MM.1S (cell line): ENCODE measurements around the gene CLEC4M.
"Not testable (repeated sequence)": the region's sequence is repeated elsewhere in the genome, so short reads cannot be mapped to it uniquely, and the experiment has no call there.

Experiments
- DNase-seq: peaks from one replicate; pipeline ENCODE4 v3.0.0-alpha.2; 2015
- H2AFZ ChIP-seq: fragments of 300-600 bp; sonication (generic); 2 replicates; pipeline ENCODE4 v1.6.0; 2016; ENCODE audit warnings: antibody characterized with exemption, low read length
- H3F3A ChIP-seq: fragments of 300-600 bp; sonication (generic); 2 replicates; pipeline ENCODE4 v1.6.1; 2016; ENCODE audit warnings: mild to moderate bottlenecking, antibody characterized with exemption, low read length, moderate library complexity, mixed read lengths; ENCODE audit not compliant: insufficient read depth
- H3K27ac ChIP-seq: fragments of 300-600 bp; sonication (generic); 2 replicates; pipeline ENCODE4 v1.5.1; 2016; ENCODE audit warnings: mild to moderate bottlenecking, low read length
- H3K27me3 ChIP-seq: fragments of 300-600 bp; sonication (generic); replicated peaks from 2 replicates; pipeline ENCODE4 v1.6.0; 2016; ENCODE audit warnings: low read length; ENCODE audit not compliant: insufficient read depth
- H3K36me3 ChIP-seq: fragments of 300-600 bp; sonication (generic); replicated peaks from 2 replicates; pipeline ENCODE4 v1.6.1; 2016; ENCODE audit warnings: mild to moderate bottlenecking, low read length, mixed read lengths; ENCODE audit not compliant: insufficient read depth
- H3K4me1 ChIP-seq: fragments of 300-600 bp; sonication (generic); 2 replicates; pipeline ENCODE4 v1.6.1; 2016; ENCODE audit warnings: low read length, mixed read lengths
- H3K4me2 ChIP-seq: fragments of 300-600 bp; sonication (generic); 2 replicates; pipeline ENCODE4 v1.6.0; 2016; ENCODE audit warnings: low read depth, low read length
- H3K4me3 ChIP-seq: fragments of 300-600 bp; sonication (generic); 2 replicates; pipeline ENCODE4 v1.5.1; 2016; ENCODE audit warnings: low read length, mixed read lengths
- H3K79me2 ChIP-seq: fragments of 300-600 bp; sonication (generic); 2 replicates; pipeline ENCODE4 v1.6.1; 2016; ENCODE audit warnings: mixed run types, low read length, mixed read lengths
- H3K9ac ChIP-seq: fragments of 300-600 bp; sonication (generic); 2 replicates; pipeline ENCODE4 v1.6.1; 2016; ENCODE audit warnings: low read length, mixed read lengths
- H3K9me2 ChIP-seq: fragments of 300-600 bp; sonication (generic); replicated peaks from 2 replicates; pipeline ENCODE4 v1.6.1; 2016; ENCODE audit warnings: mild to moderate bottlenecking, low read length, mixed read lengths; ENCODE audit not compliant: insufficient read depth
- H3K9me3 ChIP-seq: fragments of 300-600 bp; sonication (generic); replicated peaks from 2 replicates; pipeline ENCODE4 v1.6.1; 2016; ENCODE audit warnings: mild to moderate bottlenecking, low read length, mixed read lengths; ENCODE audit not compliant: insufficient read depth
- H4K20me1 ChIP-seq: fragments of 300-600 bp; sonication (generic); 2 replicates; pipeline ENCODE4 v1.6.1; 2016; ENCODE audit warnings: mild to moderate bottlenecking, low read length, moderate library complexity, mixed read lengths; ENCODE audit not compliant: insufficient read depth
- EZH2 ChIP-seq: fragments of 300-600 bp; sonication (generic); optimal IDR thresholded peaks from 2 replicates; pipeline ENCODE3; 2017; ENCODE audit warnings: low read depth, mild to moderate bottlenecking, antibody characterized with exemption, low read length, mixed read lengths
- EZH2phosphoT487 ChIP-seq: fragments of 300-600 bp; sonication (generic); IDR thresholded peaks from 2 replicates; pipeline ENCODE4 v1.6.1; 2018; ENCODE audit warnings: antibody characterized with exemption, low read length
- TF ChIP-seq, protein P1 (sequence below): fragments of 300-600 bp; sonication (generic); IDR thresholded peaks from 2 replicates; pipeline ENCODE4 v1.5.1; 2016; ENCODE audit warnings: antibody characterized with exemption, low read length, mixed read lengths

The CLEC4M gene

DNA sequence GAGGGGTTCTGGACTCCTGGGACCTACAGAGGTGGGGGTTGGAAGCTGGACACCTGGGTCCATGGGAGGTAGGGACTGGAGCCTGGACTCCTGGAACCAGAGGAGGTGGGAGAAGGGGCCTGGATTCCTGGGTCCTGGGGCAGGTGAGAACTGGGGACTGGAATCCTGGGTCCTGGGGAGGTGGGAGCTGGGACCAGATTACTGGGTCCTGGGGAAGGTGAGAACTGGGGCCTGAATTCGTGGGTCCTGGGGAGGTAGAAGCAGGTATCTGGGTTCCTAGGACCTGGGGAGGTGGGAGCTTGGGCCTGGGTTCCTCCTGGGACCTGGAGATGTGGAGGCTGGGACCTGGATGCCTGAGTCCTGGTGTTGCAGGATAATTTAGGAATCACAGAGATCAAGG, 653 bp downstream of the CLEC4M start:
- no peak for DNase-seq
- TF ChIP-seq, protein P1, sequence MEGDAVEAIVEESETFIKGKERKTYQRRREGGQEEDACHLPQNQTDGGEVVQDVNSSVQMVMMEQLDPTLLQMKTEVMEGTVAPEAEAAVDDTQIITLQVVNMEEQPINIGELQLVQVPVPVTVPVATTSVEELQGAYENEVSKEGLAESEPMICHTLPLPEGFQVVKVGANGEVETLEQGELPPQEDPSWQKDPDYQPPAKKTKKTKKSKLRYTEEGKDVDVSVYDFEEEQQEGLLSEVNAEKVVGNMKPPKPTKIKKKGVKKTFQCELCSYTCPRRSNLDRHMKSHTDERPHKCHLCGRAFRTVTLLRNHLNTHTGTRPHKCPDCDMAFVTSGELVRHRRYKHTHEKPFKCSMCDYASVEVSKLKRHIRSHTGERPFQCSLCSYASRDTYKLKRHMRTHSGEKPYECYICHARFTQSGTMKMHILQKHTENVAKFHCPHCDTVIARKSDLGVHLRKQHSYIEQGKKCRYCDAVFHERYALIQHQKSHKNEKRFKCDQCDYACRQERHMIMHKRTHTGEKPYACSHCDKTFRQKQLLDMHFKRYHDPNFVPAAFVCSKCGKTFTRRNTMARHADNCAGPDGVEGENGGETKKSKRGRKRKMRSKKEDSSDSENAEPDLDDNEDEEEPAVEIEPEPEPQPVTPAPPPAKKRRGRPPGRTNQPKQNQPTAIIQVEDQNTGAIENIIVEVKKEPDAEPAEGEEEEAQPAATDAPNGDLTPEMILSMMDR, result no peak
- no peak for TF ChIP-seq EZH2phosphoT487
- no peak for TF ChIP-seq EZH2
- Histone ChIP-seq H3K4me2 (no peak overlapping the region), H4K20me1 (no peaks in the 10 kb centered on the region), H3K79me2 (no peaks in the 10 kb centered on the region), H3K9me3 (no peaks in the 10 kb centered on the region), H3K27ac (no peak overlapping the region), H2AFZ (no peak overlapping the region), H3K9ac (no peak overlapping the region), H3K36me3 (no peaks in the 10 kb centered on the region), H3K4me1 (no peaks in the 10 kb centered on the region), H3K27me3 (peaks cover 71% of the 10 kb centered on the region), H3F3A (no peaks in the 10 kb centered on the region), H3K4me3 (no peak overlapping the region), H3K9me2 (no peaks in the 10 kb centered on the region)

DNA sequence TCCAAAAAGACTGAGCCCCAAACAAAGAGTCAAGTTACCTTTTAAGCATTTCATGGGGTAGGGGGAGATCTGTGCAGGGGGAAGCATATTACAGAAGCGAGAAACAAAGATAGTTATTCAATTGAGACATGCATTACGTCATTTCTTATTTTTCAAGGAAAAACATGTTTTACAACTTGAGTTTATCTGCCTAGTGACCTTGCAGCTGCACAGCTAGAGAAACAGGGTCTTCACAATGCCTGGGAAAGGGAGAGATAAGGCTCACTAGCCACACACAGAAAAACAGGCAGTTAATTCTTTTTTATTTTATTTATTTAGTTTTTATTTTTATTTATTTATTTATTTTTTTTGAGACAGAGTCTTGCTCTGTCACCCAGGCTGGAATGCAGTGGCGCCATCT, 1.1 kb downstream of the CLEC4M start:
- H2AFZ ChIP-seq, H3K4me2 ChIP-seq, H3K27ac ChIP-seq: not testable (repeated sequence)

DNA sequence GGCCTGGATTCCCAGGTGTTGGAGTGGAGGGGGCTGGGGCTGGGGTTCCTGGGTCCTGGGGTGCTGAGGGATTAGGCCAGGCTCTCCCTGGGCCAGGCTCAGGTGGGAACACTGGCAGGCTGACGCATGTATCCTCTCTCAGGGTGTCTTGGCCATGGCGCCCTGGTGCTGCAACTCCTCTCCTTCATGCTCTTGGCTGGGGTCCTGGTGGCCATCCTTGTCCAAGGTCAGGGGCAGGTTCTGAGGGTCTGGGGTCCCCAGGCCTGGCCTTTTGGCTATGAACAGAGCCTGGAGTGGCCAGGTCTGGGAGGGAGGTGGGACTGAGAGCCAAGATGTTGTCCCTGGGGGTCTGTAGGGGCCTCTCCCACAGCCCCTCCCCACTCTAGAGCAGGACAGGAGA, 2.0 kb downstream of the CLEC4M start:
- H3K9me3 ChIP-seq, H2AFZ ChIP-seq, DNase-seq, H3K4me3 ChIP-seq, H3K36me3 ChIP-seq, H3K4me1 ChIP-seq, H3K4me2 ChIP-seq, H3K9ac ChIP-seq, H3F3A ChIP-seq, H3K79me2 ChIP-seq, H3K27ac ChIP-seq, H3K9me2 ChIP-seq, H4K20me1 ChIP-seq: not testable (repeated sequence)
- H3K27me3 ChIP-seq, result peaks cover 71% of the 10 kb centered on the region

More for the DNA sequence above, 1.1 kb downstream of the CLEC4M start:
- not testable (repeated sequence) for H3K9ac ChIP-seq, H3K4me3 ChIP-seq, H3K36me3 ChIP-seq, DNase-seq, H3K9me2 ChIP-seq, H4K20me1 ChIP-seq, H3K9me3 ChIP-seq, H3K4me1 ChIP-seq, H3K79me2 ChIP-seq, H3F3A ChIP-seq
- peaks cover 71% of the 10 kb centered on the region for H3K27me3 ChIP-seq

DNA sequence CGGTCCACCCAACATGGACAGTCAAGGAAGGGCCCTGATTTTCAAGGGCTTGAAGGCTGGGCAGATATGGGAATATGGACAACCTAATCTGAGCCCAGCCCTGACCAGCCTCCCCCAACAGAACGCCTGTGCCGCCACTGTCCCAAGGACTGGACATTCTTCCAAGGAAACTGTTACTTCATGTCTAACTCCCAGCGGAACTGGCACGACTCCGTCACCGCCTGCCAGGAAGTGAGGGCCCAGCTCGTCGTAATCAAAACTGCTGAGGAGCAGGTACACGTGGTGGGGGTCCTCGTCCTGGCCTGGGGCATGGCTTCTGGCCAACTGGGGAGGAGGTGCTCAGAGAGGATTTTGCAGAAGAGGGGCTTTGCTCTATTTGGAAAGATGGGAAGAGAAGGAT, 3.5 kb downstream of the CLEC4M start:
- Histone ChIP-seq H3K27ac (no peak overlapping the region), H3K4me1 (no peaks in the 10 kb centered on the region), H3K27me3 (peaks cover 78% of the 10 kb centered on the region), H3K79me2 (no peaks in the 10 kb centered on the region), H3F3A (no peaks in the 10 kb centered on the region), H3K9ac (no peak overlapping the region), H2AFZ (no peak overlapping the region), H3K4me2 (no peak overlapping the region), H3K9me2 (no peaks in the 10 kb centered on the region), H3K9me3 (no peaks in the 10 kb centered on the region), H3K4me3 (no peak overlapping the region), H4K20me1 (no peaks in the 10 kb centered on the region), H3K36me3 (no peaks in the 10 kb centered on the region)
- DNase-seq, result no peak
- no peak for TF ChIP-seq EZH2

DNA sequence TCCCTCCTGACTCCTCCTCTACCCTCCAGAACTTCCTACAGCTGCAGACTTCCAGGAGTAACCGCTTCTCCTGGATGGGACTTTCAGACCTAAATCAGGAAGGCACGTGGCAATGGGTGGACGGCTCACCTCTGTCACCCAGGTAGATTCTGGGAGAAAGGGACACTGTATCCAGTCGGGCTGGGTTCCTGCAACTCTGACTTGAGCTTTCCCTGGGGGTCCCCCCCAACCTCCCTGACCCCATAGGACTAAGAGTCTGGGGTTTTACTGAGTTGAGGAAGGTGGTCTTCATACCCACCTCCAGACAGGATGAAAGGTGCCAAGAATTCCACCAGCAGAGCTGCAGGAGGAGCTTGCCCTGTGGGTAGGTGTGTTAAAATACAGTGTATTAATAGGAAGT, 4.4 kb downstream of the CLEC4M start:
- Histone ChIP-seq H3K4me2 (no peak overlapping the region), H3K27ac (no peak overlapping the region), H3K27me3 (peaks cover 80% of the 10 kb centered on the region), H2AFZ (no peak overlapping the region), H3K4me3 (no peak overlapping the region), H4K20me1 (no peaks in the 10 kb centered on the region), H3K79me2 (no peaks in the 10 kb centered on the region), H3K9me3 (no peaks in the 10 kb centered on the region), H3F3A (no peaks in the 10 kb centered on the region), H3K4me1 (no peaks in the 10 kb centered on the region), H3K9ac (no peak overlapping the region), H3K36me3 (no peaks in the 10 kb centered on the region), H3K9me2 (no peaks in the 10 kb centered on the region)
- TF ChIP-seq EZH2 (no peak), EZH2phosphoT487 (no peak)
- TF ChIP-seq, protein P1, result no peak
- no peak for DNase-seq
